Measurements from ENCODE around the gene SPINK8.

GRCh38 chr3:48305396-48305795, 28.1 kb downstream of the SPINK8 start:
- TF ChIP-seq CTCF (conservative IDR thresholded peaks at IDR 0.05; ENCODE audit: low read length) (no peak), EZH2phosphoT487 (IDR thresholded peaks at IDR 0.05; ENCODE audit: borderline replicate concordance) (no peak)
